Right renal pelvis (tissue), 4 donors: ENCODE measurements around the gene LYZ. TPM values are rescaled to one million over a fixed set of nuclear protein-coding genes. Genes with fewer than 3 reads are reported as not detected.
"Not testable (repeated sequence)": the region's sequence is repeated elsewhere in the genome, so short reads cannot be mapped to it uniquely, and the experiment has no call there.

Experiments
- DNase-seq, 4 donors: peaks; one replicate each; pipeline ENCODE4 v3.0.0-alpha.2; 2013; ENCODE audit warnings: low read depth in 4 of 4, low spot score in 3 of 4, missing footprints in 1 of 4
- polyA plus RNA-seq, 4 donors: library from polyadenylated mRNA; unstranded; fragments of 120-200 nt; gene quantifications; one replicate each; pipeline ENCODE4 v1.2.1, GENCODE V29; 2013; ENCODE audit not compliant: insufficient read length in 4 of 4

LYZ gene
- 10 to 100 TPM; 19.9 to 26.6 (median 23.1) TPM for polyA plus RNA-seq

GRCh38 chr12:69348162-69348938 is at the start of gene LYZ:
TSS of gene LYZ (plus strand) at chr12:69348381. CDS start at chr12:69348409, 28 bp downstream.
- no peak for DNase-seq

GRCh38 chr12:69298947-69299346 is 49.2 kb upstream of the LYZ start:
- no peak for DNase-seq

- no peak for DNase-seq
Measured at GRCh38 chr12:69304284-69304683, 43.9 kb upstream of the LYZ start.

- no peak for DNase-seq
Measured at GRCh38 chr12:69309461-69309860, 38.7 kb upstream of the LYZ start.

- no peak for DNase-seq
Measured at GRCh38 chr12:69313209-69313608, 35.0 kb upstream of the LYZ start.

GRCh38 chr12:69316784-69317183 is 31.4 kb upstream of the LYZ start:
- DNase-seq = not testable (repeated sequence)

GRCh38 chr12:69317233-69317632 is 30.9 kb upstream of the LYZ start:
- not testable (repeated sequence) for DNase-seq

- DNase-seq = no peak
Measured at GRCh38 chr12:69318225-69318624, 30.0 kb upstream of the LYZ start.

- no peak for DNase-seq
Measured at GRCh38 chr12:69321351-69321750, 26.8 kb upstream of the LYZ start.

- no peak for DNase-seq
Measured at GRCh38 chr12:69324797-69325466, 23.2 kb upstream of the LYZ start.

GRCh38 chr12:69328426-69328825 is 19.8 kb upstream of the LYZ start:
- no peak for DNase-seq

- no peak for DNase-seq
Measured at GRCh38 chr12:69329669-69330428, 18.3 kb upstream of the LYZ start.

- peak in 1 of 4 donors; percentile 24 for DNase-seq
Measured at GRCh38 chr12:69330475-69331473, 17.4 kb upstream of the LYZ start.

GRCh38 chr12:69331519-69331908 is 16.7 kb upstream of the LYZ start:
- no peak for DNase-seq

GRCh38 chr12:69331909-69332684 is 16.1 kb upstream of the LYZ start:
- DNase-seq = no peak

GRCh38 chr12:69332815-69333358 is 15.3 kb upstream of the LYZ start:
- DNase-seq = no peak

- no peak for DNase-seq
Measured at GRCh38 chr12:69334158-69334557, 14.0 kb upstream of the LYZ start.

- DNase-seq = no peak
Measured at GRCh38 chr12:69337311-69338090, 10.7 kb upstream of the LYZ start.
